ENCODE data around the gene TEKT3.

TEKT3 gene

GRCh38 chr17:15269780-15270089 is 71.7 kb downstream of the TEKT3 start:
- TF ChIP-seq CTCF (IDR thresholded peaks at IDR 0.05): no peak

- no peak for TF ChIP-seq CTCF (IDR thresholded peaks at IDR 0.05)
Measured at GRCh38 chr17:15269087-15269779, 72.2 kb downstream of the TEKT3 start.

- TF ChIP-seq CTCF (IDR thresholded peaks at IDR 0.05): no peak
Measured at GRCh38 chr17:15268461-15268860, 72.9 kb downstream of the TEKT3 start.

GRCh38 chr17:15267996-15268395 is 73.4 kb downstream of the TEKT3 start:
- no peak for TF ChIP-seq CTCF (IDR thresholded peaks at IDR 0.05)

GRCh38 chr17:15266325-15267125 is 74.9 kb downstream of the TEKT3 start:
- no peak for TF ChIP-seq CTCF (IDR thresholded peaks at IDR 0.05)

- no peak for TF ChIP-seq CTCF (IDR thresholded peaks at IDR 0.05)
Measured at GRCh38 chr17:15265131-15265530, 76.3 kb downstream of the TEKT3 start, which contains the start of gene PMP22. Gene PMP22, minus strand, starts transcription at chr17:15265326. Its CDS starts 4,599 bp downstream, at chr17:15260727.

- no peak for TF ChIP-seq CTCF (IDR thresholded peaks at IDR 0.05)
Measured at GRCh38 chr17:15264542-15264941, 76.9 kb downstream of the TEKT3 start.

Measured in LNCAP (cell line).